GM18507 (cell line): ENCODE data around the gene ZNF184.
"Not testable (repeated sequence)": the region's sequence is repeated elsewhere in the genome, so short reads cannot be mapped to it uniquely, and the experiment has no call there.

Source experiments
- DNase-seq: peaks from one replicate; pipeline ENCODE4 v3.0.0; 2011; ENCODE audit warnings: low read depth; ENCODE audit not compliant: insufficient read length; ENCODE audit errors: extremely low spot score
- FAIRE-seq: peaks from 2 replicates; lab custom pipeline; 2011; peaks lifted over from hg19 to GRCh38; lab: Jason Lieb, UNC

Gene ZNF184

GRCh38 chr6:27428966-27429365 lies 43.9 kb downstream of the ZNF184 start:
- FAIRE-seq = no peak
- DNase-seq = no peak

- no peak for FAIRE-seq
These were observed 44.4 kb downstream of the ZNF184 start for GRCh38 chr6:27428502-27428901.

DNA sequence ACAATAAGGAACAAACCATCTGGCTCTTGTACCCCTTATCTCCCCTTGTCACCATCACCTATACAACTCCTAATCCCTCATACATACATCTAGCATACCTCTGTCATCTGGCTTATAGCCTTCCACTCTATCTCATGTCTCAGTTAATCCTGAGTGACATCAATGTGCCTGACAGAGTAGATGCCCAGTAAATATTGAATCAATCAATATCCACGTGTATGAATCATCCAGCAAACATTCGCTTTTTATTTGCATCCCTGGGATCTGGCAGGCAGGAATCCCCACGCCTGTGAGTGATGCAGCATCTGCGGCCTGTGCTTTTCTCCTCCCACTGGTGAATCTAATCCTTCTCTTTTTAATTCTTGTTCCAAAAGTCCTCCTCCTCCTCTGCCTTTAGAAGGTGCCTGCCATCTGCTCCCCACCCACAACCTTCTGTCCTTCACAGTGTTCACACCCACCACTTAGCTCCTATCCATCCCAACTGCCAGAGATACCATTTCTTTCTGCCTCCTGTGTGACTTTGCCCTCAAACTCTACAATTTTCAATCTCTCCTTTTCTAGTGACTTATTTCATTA lies 46.8 kb downstream of the ZNF184 start:
- FAIRE-seq (no peak), DNase-seq (no peak)

More at GRCh38 chr6:27428502-27428901, 44.4 kb downstream of the ZNF184 start:
- no peak for DNase-seq

GRCh38 chr6:27424851-27425250 lies 48.1 kb downstream of the ZNF184 start:
- DNase-seq, FAIRE-seq: not testable (repeated sequence)

DNA sequence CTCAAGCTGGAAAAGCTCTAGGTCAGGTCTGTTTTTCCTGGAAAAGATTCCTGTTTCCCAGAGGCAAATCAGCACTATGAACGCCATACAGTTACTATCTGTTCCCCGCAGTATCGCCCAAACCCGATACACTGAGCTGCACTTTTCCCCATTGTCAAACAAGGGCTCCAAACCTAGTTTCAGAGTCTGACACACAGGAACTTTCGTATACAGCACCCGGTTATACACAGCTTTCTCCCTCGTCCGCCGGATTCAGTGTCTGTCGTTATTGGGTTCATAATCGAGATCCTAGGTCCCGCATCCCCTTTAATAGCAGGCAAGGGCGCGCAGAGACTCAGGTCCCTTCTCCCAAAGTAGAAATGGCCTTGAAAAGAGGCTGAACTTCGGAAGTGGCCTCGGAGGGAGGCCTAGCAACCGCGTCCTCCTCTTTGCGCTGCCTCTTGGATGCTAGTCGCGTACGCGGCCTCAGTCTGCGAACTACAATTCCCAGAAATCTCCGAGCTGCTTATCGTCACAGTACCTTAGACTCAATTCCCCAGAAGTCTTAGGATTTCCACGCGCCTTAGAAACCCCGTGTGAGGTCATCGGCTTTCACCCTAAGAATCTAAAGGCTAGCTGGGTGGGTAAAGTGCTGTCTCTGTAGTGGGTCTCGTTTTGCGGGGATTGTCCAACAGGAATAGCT lies 50.1 kb downstream of the ZNF184 start:
- no peak for FAIRE-seq
- no peak for DNase-seq

GRCh38 chr6:27419363-27419762 lies 53.5 kb downstream of the ZNF184 start:
- FAIRE-seq = no peak
- no peak for DNase-seq

DNA sequence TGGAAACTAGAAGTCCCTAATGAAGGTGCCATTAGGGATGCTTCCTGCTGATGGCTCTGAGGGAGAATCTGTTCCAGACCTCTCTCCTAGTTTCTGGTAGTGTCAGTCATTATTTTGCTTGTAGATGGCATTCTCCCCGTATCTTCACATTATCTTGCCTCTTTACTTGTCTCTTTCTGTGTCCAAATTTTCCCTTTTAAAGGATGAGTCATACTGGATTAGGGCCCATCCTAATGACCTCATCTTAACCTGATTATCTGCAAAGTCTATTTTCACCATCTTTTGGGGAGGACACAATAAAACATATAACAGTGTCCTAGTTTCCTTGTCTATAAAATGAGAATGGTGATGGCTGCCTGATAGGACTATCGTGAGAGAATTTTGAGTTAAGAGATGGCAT lies 57.0 kb downstream of the ZNF184 start:
- DNase-seq (no peak), FAIRE-seq (no peak)

- DNase-seq (no peak), FAIRE-seq (no peak)
These were observed 57.9 kb downstream of the ZNF184 start for GRCh38 chr6:27414996-27415395.

DNA sequence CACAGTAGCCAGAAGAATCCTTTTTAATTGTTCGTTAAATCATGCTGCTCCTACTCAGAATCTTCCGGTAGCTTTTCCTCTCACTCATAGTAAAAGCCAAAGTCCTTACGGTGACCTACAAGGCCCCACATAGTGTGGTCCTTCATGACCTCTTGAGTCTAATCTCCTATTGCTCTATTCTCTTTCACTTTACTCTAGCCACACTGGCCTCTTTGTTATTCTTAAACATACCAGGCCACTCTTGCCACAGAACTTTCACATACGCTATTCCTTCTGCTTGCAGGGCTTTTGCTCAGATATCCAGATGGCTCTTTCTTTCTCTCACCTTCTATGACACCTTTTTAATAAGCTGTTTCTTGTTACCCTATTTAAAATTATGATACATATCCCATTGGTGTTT lies 58.6 kb downstream of the ZNF184 start:
- DNase-seq = no peak
- FAIRE-seq = no peak

- FAIRE-seq (no peak), DNase-seq (no peak)
These were observed 65.6 kb downstream of the ZNF184 start for GRCh38 chr6:27407153-27407814.

- no peak for DNase-seq
- no peak for FAIRE-seq
These were observed 66.8 kb downstream of the ZNF184 start for GRCh38 chr6:27406085-27406484.

GRCh38 chr6:27400877-27401642 lies 71.8 kb downstream of the ZNF184 start:
- no peak for DNase-seq
- FAIRE-seq = no peak
